Esophagus squamous epithelium (tissue), 4 donors: Measurements from ENCODE around the gene NELL1.

ENCODE experiments used
- POLR2A ChIP-seq, 4 donors: fragments of 450-650 bp; IDR thresholded peaks; one replicate each; pipeline ENCODE4 v1.6.1; 2017; ENCODE audit warnings: antibody characterized with exemption in 4 of 4, mild to moderate bottlenecking in 4 of 4, moderate library complexity in 3 of 4
- TF ChIP-seq, protein P1 (sequence below), 6 experiments: fragments of 450-650 bp in 4 of 6; fragments of 200-600 bp in 2 of 6; sonication (generic) in 2 of 6; IDR thresholded peaks; one replicate each; pipeline ENCODE4 v1.5.1; 2016 to 2019; ENCODE audit warnings: antibody characterized with exemption in 6 of 6, mild to moderate bottlenecking in 4 of 6, moderate library complexity in 4 of 6

DNA sequence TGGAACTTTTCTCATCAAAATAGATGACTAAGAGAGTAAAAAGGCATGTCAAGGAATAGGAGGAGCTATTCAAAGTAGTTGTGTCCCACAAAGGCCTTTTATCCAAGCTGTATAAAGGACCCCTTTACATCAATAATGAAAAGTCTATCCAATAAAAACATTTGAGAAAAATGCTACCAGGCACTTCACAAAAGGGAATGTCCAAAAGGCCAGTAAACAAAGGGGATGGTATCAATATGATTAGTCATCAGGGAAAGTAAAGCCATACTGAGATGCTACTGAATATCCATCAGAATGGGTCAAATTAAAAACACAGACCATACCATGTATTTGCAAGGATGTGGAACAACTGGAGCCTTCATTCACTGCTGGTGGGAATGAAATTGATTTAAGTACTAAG lies 224.9 kb downstream of the NELL1 start:
- TF ChIP-seq, protein P1, sequence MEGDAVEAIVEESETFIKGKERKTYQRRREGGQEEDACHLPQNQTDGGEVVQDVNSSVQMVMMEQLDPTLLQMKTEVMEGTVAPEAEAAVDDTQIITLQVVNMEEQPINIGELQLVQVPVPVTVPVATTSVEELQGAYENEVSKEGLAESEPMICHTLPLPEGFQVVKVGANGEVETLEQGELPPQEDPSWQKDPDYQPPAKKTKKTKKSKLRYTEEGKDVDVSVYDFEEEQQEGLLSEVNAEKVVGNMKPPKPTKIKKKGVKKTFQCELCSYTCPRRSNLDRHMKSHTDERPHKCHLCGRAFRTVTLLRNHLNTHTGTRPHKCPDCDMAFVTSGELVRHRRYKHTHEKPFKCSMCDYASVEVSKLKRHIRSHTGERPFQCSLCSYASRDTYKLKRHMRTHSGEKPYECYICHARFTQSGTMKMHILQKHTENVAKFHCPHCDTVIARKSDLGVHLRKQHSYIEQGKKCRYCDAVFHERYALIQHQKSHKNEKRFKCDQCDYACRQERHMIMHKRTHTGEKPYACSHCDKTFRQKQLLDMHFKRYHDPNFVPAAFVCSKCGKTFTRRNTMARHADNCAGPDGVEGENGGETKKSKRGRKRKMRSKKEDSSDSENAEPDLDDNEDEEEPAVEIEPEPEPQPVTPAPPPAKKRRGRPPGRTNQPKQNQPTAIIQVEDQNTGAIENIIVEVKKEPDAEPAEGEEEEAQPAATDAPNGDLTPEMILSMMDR (IDR thresholded peaks at IDR 0.05), result no peak
- no peak for TF ChIP-seq POLR2A (IDR thresholded peaks at IDR 0.05)
